ENCODE data around the gene PCDHGC4. TPM values are rescaled to one million over a fixed set of nuclear protein-coding genes. Genes with fewer than 3 reads are reported as not detected.

Gene PCDHGC4
- polyA plus RNA-seq, 1 experiment = 0.46 TPM

GRCh38 chr5:141534492-141535213 lies 49.8 kb downstream of the PCDHGC4 start:
- TF ChIP-seq CTCF (IDR thresholded peaks at IDR 0.05; ENCODE audit: low read depth, low read length) = no peak
- POLR2A ChIA-PET = no interaction called here
- CTCF ChIA-PET = interaction anchor here (0.6 to 4.7 kb wide), 4 partner anchors 9 to 130 kb away, joined by 6 to 28 read pairs (median 8); no protein-coding TSS in a partner anchor

More at GRCh38 chr5:141534492-141535213, 49.8 kb downstream of the PCDHGC4 start:
- DNase-seq (ENCODE audit: low read depth, low spot score) = no peak
- no peaks in the 10 kb centered on the region for H3K27me3 ChIP-seq (ENCODE audit: control insufficient read depth, insufficient read depth, low read length)
- no peak overlapping the region for H3K27ac ChIP-seq (ENCODE audit: low read depth, low read length)
- no peaks in the 10 kb centered on the region for H3K9me3 ChIP-seq (ENCODE audit: control insufficient read depth, insufficient read depth, low read length)
- H3K4me3 ChIP-seq (ENCODE audit: low read depth, low read length) = no peak overlapping the region

Other genes with a start within 250 kb of the PCDHGC4 start
- 0.88 and 0.93 TPM in 2 replicates for gene PCDHB15, start 239.6 kb upstream of the PCDHGC4 start, polyA plus RNA-seq (2011; rRNA removed)
- not detected in 2 replicates for gene SLC25A2, start 181.0 kb upstream of the PCDHGC4 start, polyA plus RNA-seq (2011; rRNA removed)
- gene TAF7, start 164.2 kb upstream of the PCDHGC4 start, polyA plus RNA-seq (2011; rRNA removed) = 60.3 and 71.0 TPM in 2 replicates
- gene PCDHGA1, start 154.5 kb upstream of the PCDHGC4 start, polyA plus RNA-seq (2011; rRNA removed) = 1.9 and 2.2 TPM in 2 replicates
- 6.1 and 6.3 TPM in 2 replicates for gene PCDHGA2, start 146.3 kb upstream of the PCDHGC4 start, polyA plus RNA-seq (2011; rRNA removed)
- 0.92 and 1.2 TPM in 2 replicates for gene PCDHGA3, start 141.2 kb upstream of the PCDHGC4 start, polyA plus RNA-seq (2011; rRNA removed)
- 3.2 TPM in 2 replicates for gene PCDHGB1, start 134.9 kb upstream of the PCDHGC4 start, polyA plus RNA-seq (2011; rRNA removed)
- gene PCDHGA4, start 130.0 kb upstream of the PCDHGC4 start, polyA plus RNA-seq (2011; rRNA removed) = 6.3 and 7.6 TPM in 2 replicates
- gene PCDHGB2, start 125.0 kb upstream of the PCDHGC4 start, polyA plus RNA-seq (2011; rRNA removed) = 4.6 and 4.8 TPM in 2 replicates
- 1.4 and 1.8 TPM in 2 replicates for gene PCDHGA5, start 120.9 kb upstream of the PCDHGC4 start, polyA plus RNA-seq (2011; rRNA removed)
- 3.6 and 4.3 TPM in 2 replicates for gene PCDHGB3, start 114.8 kb upstream of the PCDHGC4 start, polyA plus RNA-seq (2011; rRNA removed)
- gene PCDHGA6, start 111.1 kb upstream of the PCDHGC4 start, polyA plus RNA-seq (2011; rRNA removed) = 4.7 and 4.8 TPM in 2 replicates
- gene PCDHGA7, start 102.3 kb upstream of the PCDHGC4 start, polyA plus RNA-seq (2011; rRNA removed) = 2.7 TPM in 2 replicates
- 10.3 and 10.9 TPM in 2 replicates for gene PCDHGB4, start 97.3 kb upstream of the PCDHGC4 start, polyA plus RNA-seq (2011; rRNA removed)
- 0.93 and 1.1 TPM in 2 replicates for gene PCDHGA8, start 92.4 kb upstream of the PCDHGC4 start, polyA plus RNA-seq (2011; rRNA removed)
- 12.5 TPM in 2 replicates for gene PCDHGB5, start 87.1 kb upstream of the PCDHGC4 start, polyA plus RNA-seq (2011; rRNA removed)
- gene PCDHGA9, start 82.3 kb upstream of the PCDHGC4 start, polyA plus RNA-seq (2011; rRNA removed) = 6.4 and 8.0 TPM in 2 replicates
- 3.3 and 3.8 TPM in 2 replicates for gene PCDHGB6, start 77.0 kb upstream of the PCDHGC4 start, polyA plus RNA-seq (2011; rRNA removed)
- gene PCDHGA10, start 72.0 kb upstream of the PCDHGC4 start, polyA plus RNA-seq (2011; rRNA removed) = 9.2 and 11.7 TPM in 2 replicates
- 16.2 and 17.0 TPM in 2 replicates for gene PCDHGB7, start 67.4 kb upstream of the PCDHGC4 start, polyA plus RNA-seq (2011; rRNA removed)
- 7.5 and 7.7 TPM in 2 replicates for gene PCDHGA11, start 64.0 kb upstream of the PCDHGC4 start, polyA plus RNA-seq (2011; rRNA removed)
- 3.4 and 4.3 TPM in 2 replicates for gene PCDHGA12, start 54.5 kb upstream of the PCDHGC4 start, polyA plus RNA-seq (2011; rRNA removed)
- gene PCDHGC3, start 9.1 kb upstream of the PCDHGC4 start, polyA plus RNA-seq (2011; rRNA removed) = 47.4 and 61.1 TPM in 2 replicates
- 2.4 and 2.5 TPM in 2 replicates for gene PCDHGC5, start 4.1 kb downstream of the PCDHGC4 start, polyA plus RNA-seq (2011; rRNA removed)
- 27.1 and 34.7 TPM in 2 replicates for gene DIAPH1, start 134.0 kb downstream of the PCDHGC4 start, polyA plus RNA-seq (2011; rRNA removed)
- 78.3 and 82.2 TPM in 2 replicates for gene HDAC3, start 151.8 kb downstream of the PCDHGC4 start, polyA plus RNA-seq (2011; rRNA removed)
- gene RELL2, start 152.0 kb downstream of the PCDHGC4 start, polyA plus RNA-seq (2011; rRNA removed) = 3.0 and 3.1 TPM in 2 replicates
- gene FCHSD1, start 166.4 kb downstream of the PCDHGC4 start, polyA plus RNA-seq (2011; rRNA removed) = 28.1 and 30.2 TPM in 2 replicates
- 3.5 and 4.9 TPM in 2 replicates for gene ARAP3, start 197.2 kb downstream of the PCDHGC4 start, polyA plus RNA-seq (2011; rRNA removed)